HepG2 (cell line): ENCODE data around the gene WIZ. TPM values are rescaled to one million over a fixed set of nuclear protein-coding genes. Genes with fewer than 3 reads are reported as not detected.
A peak's percentile ranks its signal among the peaks of the same experiment; 100 is the strongest.

Source experiments
- FOXJ3 ChIP-seq: sonication (generic); formaldehyde crosslinking; IDR thresholded peaks from 2 replicates; pipeline ENCODE4 v1.4.0; 2020; ENCODE audit warnings: missing genetic modification reagents, mild to moderate bottlenecking, borderline replicate concordance
- LCORL ChIP-seq, 2 experiments: fragments of 450-650 bp in 1 of 2; sonication (generic) in 1 of 2; formaldehyde crosslinking in 1 of 2; IDR thresholded peaks; 2 replicates each; pipeline versions ENCODE4 v1.5.0 to v1.6.1; 2017 to 2020; ENCODE audit warnings: antibody characterized with exemption in 1 of 2, missing genetic modification reagents in 1 of 2
- PAWR ChIP-seq: sonication (generic); formaldehyde crosslinking; IDR thresholded peaks from 2 replicates; pipeline ENCODE4 v1.4.0; 2020; ENCODE audit warnings: missing genetic modification reagents, mild to moderate bottlenecking, borderline replicate concordance
- RCOR2 ChIP-seq: IDR thresholded peaks from 2 replicates; pipeline ENCODE4 v1.6.1; 2016; ENCODE audit warnings: missing biosample characterization, missing genetic modification reagents
- TMF1 ChIP-seq: sonication (generic); formaldehyde crosslinking; IDR thresholded peaks from 2 replicates; pipeline ENCODE4 v1.8.1; 2022; ENCODE audit warnings: low read depth, missing genetic modification reagents
- ZNF205 ChIP-seq: IDR thresholded peaks from 2 replicates; pipeline ENCODE4 v1.6.1; 2018; ENCODE audit warnings: missing biosample characterization, missing genetic modification reagents
- ZNF282 ChIP-seq: fragments of 450-650 bp; IDR thresholded peaks from 2 replicates; pipeline ENCODE4 v1.6.1; 2018; ENCODE audit not compliant: partially characterized antibody
- ZNF543 ChIP-seq: sonication (generic); formaldehyde crosslinking; IDR thresholded peaks from 2 replicates; pipeline ENCODE4 v1.4.0; 2020; ENCODE audit warnings: mild to moderate bottlenecking, missing genetic modification reagents
- ZNF713 ChIP-seq: sonication (generic); formaldehyde crosslinking; IDR thresholded peaks from 2 replicates; pipeline ENCODE4 v1.4.0; 2020; ENCODE audit warnings: mild to moderate bottlenecking, missing genetic modification reagents
- polyA plus RNA-seq, 8 experiments: library from polyadenylated mRNA; depleted of rRNA in 3 of 8; stranded (reverse) in 7 of 8; unstranded in 1 of 8; fragments of >200 nt; fragmentation: Illumina TruSeq in 4 of 8; extraction: Trizol in 4 of 8; gene quantifications; 2 replicates each; pipeline versions ENCODE4 v1.2.1 to v1.2.3, GENCODE V29; 2011 to 2016; ENCODE audit warnings: low read depth in 4 of 8, missing spikeins in 1 of 8, mixed read lengths in 1 of 8; ENCODE audit not compliant: insufficient read depth in 1 of 8
- total RNA-seq, 5 experiments: library from RNA; depleted of rRNA; stranded (reverse); fragments of >200 nt; fragmentation: Illumina TruSeq; extraction: Trizol; gene quantifications; 2 replicates each; pipeline ENCODE4 v1.2.3, GENCODE V29; 2016; ENCODE audit warnings: low read depth in 1 of 5
- TF ChIP-seq, protein P1 (sequence below): IDR thresholded peaks from 2 replicates; pipeline ENCODE4 v1.6.1; 2012; ENCODE audit warnings: low read depth, low read length, improper control_type of control experiment
- TF ChIP-seq, protein P2 (sequence below): sonication (generic); formaldehyde crosslinking; IDR thresholded peaks from 2 replicates; pipeline ENCODE4 v1.9.0; 2021; ENCODE audit warnings: missing genetic modification reagents, mild to moderate bottlenecking, borderline replicate concordance
- TF ChIP-seq, protein P3 (sequence below): fragments of 450-650 bp; IDR thresholded peaks from 2 replicates; pipeline ENCODE4 v1.6.1; 2017; ENCODE audit warnings: mild to moderate bottlenecking
- TF ChIP-seq, protein P4 (sequence below): IDR thresholded peaks from 2 replicates; pipeline ENCODE4 v1.4.0; 2020; ENCODE audit warnings: mild to moderate bottlenecking, missing genetic modification reagents
- TF ChIP-seq, protein P5 (sequence below): sonication (generic); formaldehyde crosslinking; IDR thresholded peaks from 2 replicates; pipeline ENCODE4 v1.4.0; 2020; ENCODE audit warnings: missing genetic modification reagents; ENCODE audit errors: not compliant biosample characterization

The WIZ gene
- total and polyA plus RNA-seq, 2 of the 13 experiments (the other 11 are each of a cell fraction or from before 2014, with no cell fraction given): 4.7 to 4.8 TPM

DNA sequence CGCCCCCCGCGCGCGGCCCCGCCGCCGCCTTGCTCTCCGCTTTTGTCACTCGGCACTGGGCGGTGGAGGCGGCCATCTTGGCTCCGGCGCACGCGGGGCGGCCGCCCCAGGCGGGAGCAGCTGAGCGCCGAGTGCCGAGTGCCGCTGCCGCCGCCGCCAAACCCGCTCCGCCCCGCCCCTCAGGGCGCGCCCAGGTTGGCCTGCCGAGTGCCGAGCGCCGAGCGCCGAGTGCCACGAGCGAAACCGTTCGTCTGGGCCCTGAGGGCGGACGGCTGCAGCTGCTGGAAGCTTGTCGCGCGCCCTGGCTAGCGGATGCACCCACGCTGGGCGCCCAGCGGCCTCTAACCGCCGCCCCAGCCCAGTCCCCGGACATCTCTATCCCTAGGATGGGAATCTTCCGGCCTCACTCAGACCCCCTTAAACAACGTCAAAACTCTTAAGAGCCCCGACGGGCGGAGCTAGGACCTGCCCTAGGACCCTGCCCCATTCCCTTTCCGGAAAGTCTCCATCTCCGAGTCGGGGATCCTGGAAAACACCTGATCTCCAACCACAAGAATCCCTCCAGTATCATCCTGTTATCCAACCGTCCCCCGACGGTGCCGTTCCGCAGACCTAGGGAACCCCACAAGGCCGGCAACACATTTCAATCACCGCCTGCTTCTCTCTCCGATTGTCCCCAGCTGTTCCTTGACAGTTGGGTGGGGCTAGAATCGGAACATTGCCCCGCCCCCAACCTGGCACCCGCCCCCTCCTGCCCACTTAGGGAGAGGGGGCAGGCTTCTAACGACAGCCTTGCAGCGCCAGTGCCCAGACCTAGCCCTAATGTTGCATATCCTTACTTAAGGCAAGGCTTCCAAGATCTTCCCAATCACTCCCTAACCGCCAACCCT is 16.9 kb downstream of the WIZ start (continued):
- TF ChIP-seq ZNF205 (0 out of 2 replicates have a peak, but pooled peaks have one; percentile 57), FOXJ3 (CRISPR knock-in tag) (no peak), PAWR (CRISPR knock-in tag) (no peak), RCOR2 (CRISPR knock-in tag) (no peak), ZNF713 (CRISPR knock-in tag) (no peak), ZNF282 (no peak), LCORL (IDR thresholded peaks at IDR 0.05) (no peak), LCORL (CRISPR knock-in tag; IDR thresholded peaks at IDR 0.05) (peak; percentile 10; the same call in 1 of the 2 replicates), ZNF543 (CRISPR knock-in tag) (peak; percentile 27; the same call in 1 of the 2 replicates), TMF1 (CRISPR knock-in tag) (peak; percentile 82)
- TF ChIP-seq, protein P1, sequence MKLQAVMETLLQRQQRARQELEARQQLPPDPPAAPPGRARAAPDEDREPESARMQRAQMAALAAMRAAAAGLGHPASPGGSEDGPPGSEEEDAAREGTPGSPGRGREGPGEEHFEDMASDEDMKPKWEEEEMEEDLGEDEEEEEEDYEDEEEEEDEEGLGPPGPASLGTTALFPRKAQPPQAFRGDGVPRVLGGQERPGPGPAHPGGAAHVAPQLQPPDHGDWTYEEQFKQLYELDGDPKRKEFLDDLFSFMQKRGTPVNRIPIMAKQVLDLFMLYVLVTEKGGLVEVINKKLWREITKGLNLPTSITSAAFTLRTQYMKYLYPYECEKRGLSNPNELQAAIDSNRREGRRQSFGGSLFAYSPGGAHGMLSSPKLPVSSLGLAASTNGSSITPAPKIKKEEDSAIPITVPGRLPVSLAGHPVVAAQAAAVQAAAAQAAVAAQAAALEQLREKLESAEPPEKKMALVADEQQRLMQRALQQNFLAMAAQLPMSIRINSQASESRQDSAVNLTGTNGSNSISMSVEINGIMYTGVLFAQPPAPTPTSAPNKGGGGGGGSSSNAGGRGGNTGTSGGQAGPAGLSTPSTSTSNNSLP: no peak
- TF ChIP-seq, protein P2, sequence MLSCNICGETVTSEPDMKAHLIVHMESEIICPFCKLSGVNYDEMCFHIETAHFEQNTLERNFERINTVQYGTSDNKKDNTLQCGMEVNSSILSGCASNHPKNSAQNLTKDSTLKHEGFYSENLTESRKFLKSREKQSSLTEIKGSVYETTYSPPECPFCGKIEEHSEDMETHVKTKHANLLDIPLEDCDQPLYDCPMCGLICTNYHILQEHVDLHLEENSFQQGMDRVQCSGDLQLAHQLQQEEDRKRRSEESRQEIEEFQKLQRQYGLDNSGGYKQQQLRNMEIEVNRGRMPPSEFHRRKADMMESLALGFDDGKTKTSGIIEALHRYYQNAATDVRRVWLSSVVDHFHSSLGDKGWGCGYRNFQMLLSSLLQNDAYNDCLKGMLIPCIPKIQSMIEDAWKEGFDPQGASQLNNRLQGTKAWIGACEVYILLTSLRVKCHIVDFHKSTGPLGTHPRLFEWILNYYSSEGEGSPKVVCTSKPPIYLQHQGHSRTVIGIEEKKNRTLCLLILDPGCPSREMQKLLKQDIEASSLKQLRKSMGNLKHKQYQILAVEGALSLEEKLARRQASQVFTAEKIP: no peak
- TF ChIP-seq, protein P3, sequence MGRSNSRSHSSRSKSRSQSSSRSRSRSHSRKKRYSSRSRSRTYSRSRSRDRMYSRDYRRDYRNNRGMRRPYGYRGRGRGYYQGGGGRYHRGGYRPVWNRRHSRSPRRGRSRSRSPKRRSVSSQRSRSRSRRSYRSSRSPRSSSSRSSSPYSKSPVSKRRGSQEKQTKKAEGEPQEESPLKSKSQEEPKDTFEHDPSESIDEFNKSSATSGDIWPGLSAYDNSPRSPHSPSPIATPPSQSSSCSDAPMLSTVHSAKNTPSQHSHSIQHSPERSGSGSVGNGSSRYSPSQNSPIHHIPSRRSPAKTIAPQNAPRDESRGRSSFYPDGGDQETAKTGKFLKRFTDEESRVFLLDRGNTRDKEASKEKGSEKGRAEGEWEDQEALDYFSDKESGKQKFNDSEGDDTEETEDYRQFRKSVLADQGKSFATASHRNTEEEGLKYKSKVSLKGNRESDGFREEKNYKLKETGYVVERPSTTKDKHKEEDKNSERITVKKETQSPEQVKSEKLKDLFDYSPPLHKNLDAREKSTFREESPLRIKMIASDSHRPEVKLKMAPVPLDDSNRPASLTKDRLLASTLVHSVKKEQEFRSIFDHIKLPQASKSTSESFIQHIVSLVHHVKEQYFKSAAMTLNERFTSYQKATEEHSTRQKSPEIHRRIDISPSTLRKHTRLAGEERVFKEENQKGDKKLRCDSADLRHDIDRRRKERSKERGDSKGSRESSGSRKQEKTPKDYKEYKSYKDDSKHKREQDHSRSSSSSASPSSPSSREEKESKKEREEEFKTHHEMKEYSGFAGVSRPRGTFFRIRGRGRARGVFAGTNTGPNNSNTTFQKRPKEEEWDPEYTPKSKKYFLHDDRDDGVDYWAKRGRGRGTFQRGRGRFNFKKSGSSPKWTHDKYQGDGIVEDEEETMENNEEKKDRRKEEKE: no peak
- TF ChIP-seq, protein P4, sequence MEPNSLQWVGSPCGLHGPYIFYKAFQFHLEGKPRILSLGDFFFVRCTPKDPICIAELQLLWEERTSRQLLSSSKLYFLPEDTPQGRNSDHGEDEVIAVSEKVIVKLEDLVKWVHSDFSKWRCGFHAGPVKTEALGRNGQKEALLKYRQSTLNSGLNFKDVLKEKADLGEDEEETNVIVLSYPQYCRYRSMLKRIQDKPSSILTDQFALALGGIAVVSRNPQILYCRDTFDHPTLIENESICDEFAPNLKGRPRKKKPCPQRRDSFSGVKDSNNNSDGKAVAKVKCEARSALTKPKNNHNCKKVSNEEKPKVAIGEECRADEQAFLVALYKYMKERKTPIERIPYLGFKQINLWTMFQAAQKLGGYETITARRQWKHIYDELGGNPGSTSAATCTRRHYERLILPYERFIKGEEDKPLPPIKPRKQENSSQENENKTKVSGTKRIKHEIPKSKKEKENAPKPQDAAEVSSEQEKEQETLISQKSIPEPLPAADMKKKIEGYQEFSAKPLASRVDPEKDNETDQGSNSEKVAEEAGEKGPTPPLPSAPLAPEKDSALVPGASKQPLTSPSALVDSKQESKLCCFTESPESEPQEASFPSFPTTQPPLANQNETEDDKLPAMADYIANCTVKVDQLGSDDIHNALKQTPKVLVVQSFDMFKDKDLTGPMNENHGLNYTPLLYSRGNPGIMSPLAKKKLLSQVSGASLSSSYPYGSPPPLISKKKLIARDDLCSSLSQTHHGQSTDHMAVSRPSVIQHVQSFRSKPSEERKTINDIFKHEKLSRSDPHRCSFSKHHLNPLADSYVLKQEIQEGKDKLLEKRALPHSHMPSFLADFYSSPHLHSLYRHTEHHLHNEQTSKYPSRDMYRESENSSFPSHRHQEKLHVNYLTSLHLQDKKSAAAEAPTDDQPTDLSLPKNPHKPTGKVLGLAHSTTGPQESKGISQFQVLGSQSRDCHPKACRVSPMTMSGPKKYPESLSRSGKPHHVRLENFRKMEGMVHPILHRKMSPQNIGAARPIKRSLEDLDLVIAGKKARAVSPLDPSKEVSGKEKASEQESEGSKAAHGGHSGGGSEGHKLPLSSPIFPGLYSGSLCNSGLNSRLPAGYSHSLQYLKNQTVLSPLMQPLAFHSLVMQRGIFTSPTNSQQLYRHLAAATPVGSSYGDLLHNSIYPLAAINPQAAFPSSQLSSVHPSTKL: 0 out of 2 replicates have a peak, but pooled peaks have one; percentile 31
- TF ChIP-seq, protein P5, sequence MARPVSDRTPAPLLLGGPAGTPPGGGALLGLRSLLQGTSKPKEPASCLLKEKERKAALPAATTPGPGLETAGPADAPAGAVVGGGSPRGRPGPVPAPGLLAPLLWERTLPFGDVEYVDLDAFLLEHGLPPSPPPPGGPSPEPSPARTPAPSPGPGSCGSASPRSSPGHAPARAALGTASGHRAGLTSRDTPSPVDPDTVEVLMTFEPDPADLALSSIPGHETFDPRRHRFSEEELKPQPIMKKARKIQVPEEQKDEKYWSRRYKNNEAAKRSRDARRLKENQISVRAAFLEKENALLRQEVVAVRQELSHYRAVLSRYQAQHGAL: no peak
